ENCODE results near the gene SUCLG1. TPM values are rescaled to one million over a fixed set of nuclear protein-coding genes. Genes with fewer than 3 reads are reported as not detected.

The SUCLG1 gene
- polyA plus RNA-seq, 4 donors = 224 to 777 (median 361) TPM

DNA sequence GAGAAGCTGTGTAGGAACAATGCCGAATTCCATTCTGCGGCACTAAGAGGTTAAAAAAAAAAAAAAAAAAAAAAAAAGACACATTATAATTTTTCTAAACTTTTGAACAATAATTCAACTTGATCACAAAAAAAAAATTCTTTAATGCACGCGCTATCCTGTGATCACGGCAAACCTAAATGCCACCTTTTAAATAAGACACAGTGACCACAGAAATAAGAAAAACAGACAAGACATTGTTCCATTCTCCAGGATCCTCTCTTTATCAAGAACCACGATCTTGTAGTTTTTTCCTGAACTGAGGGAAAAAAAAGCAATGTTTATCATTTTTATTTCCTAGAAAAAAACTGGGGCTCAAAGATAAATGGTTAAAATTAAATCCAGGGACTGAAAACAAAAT lies 9.4 kb downstream of the SUCLG1 start:
- DNase-seq (no peak), FAIRE-seq (no peak)
- Histone ChIP-seq H3K27me3 (ENCODE audit: control insufficient read depth in 3 of 3, insufficient read depth in 3 of 3, low read length in 3 of 3) (no peaks in the 10 kb centered on the region), H3K9me3 (ENCODE audit: control insufficient read depth in 2 of 2, insufficient read depth in 1 of 2, low read depth in 1 of 2, low read length in 1 of 2) (no peaks in the 10 kb centered on the region), H3K36me3 (ENCODE audit: control insufficient read depth in 3 of 3, insufficient read depth in 2 of 3, low read depth in 1 of 3, low read length in 3 of 3) (peaks cover 7 to 17% (median 10%) of the 10 kb centered on the region in 3 donors), H3K4me1 (ENCODE audit: control insufficient read depth in 3 of 3, insufficient read depth in 2 of 3, low read depth in 1 of 3, low read length in 2 of 3) (peaks cover 4 to 7% (median 6%) of the 10 kb centered on the region in 3 donors), H3K27ac (ENCODE audit: low read depth in 1 of 3, low read length in 2 of 3) (no peak overlapping the region), H3K4me3 (ENCODE audit: low read depth in 1 of 3, low read length in 3 of 3) (no peak overlapping the region)
- 89 to 92% (median 91%) methylated on average over 6 of the region's 6 CpGs for WGBS, 3 donors

- Histone ChIP-seq H3K27me3 (ENCODE audit: control insufficient read depth in 3 of 3, insufficient read depth in 3 of 3, low read length in 3 of 3) (no peaks in the 10 kb centered on the region), H3K4me3 (ENCODE audit: low read depth in 1 of 3, low read length in 3 of 3) (no peak overlapping the region), H3K4me1 (ENCODE audit: control insufficient read depth in 3 of 3, insufficient read depth in 2 of 3, low read depth in 1 of 3, low read length in 2 of 3) (peaks cover 4 to 7% (median 6%) of the 10 kb centered on the region in 3 donors), H3K36me3 (ENCODE audit: control insufficient read depth in 3 of 3, insufficient read depth in 2 of 3, low read depth in 1 of 3, low read length in 3 of 3) (peaks cover 7 to 22% (median 10%) of the 10 kb centered on the region in 3 donors), H3K9me3 (ENCODE audit: control insufficient read depth in 2 of 2, insufficient read depth in 1 of 2, low read depth in 1 of 2, low read length in 1 of 2) (no peaks in the 10 kb centered on the region), H3K27ac (ENCODE audit: low read depth in 1 of 3, low read length in 2 of 3) (no peak overlapping the region)
- FAIRE-seq (no peak), DNase-seq (no peak)
- WGBS, 3 donors = 79% methylated on average over 3 of the region's 3 CpGs
Observed at GRCh38 chr2:84449055-84449454, 10.0 kb downstream of the SUCLG1 start.

DNA sequence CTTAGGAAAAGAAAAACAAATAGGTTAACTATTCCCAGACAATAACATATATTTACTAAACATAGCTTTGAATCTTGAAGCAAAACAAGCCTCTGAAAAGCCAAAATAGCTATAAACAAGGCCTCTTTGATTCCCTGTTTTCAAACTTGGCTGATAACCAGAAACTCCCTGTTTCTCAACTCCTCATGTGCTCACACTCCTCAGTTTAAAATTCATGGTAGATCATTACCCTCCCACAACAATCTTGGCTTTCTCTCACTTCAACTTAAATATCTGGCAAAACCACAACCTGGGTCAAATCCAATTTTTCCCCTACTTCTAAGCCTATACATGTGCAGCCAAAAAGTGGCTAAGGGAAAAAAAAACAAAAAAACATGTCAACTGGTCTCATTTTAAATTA lies 15.6 kb downstream of the SUCLG1 start:
- FAIRE-seq (no peak), DNase-seq (no peak)
- Histone ChIP-seq H3K36me3 (ENCODE audit: control insufficient read depth in 3 of 3, insufficient read depth in 2 of 3, low read depth in 1 of 3, low read length in 3 of 3) (peaks cover 16 to 31% (median 27%) of the 10 kb centered on the region in 3 donors), H3K27ac (ENCODE audit: low read depth in 1 of 3, low read length in 2 of 3) (no peak overlapping the region), H3K27me3 (ENCODE audit: control insufficient read depth in 3 of 3, insufficient read depth in 3 of 3, low read length in 3 of 3) (no peaks in the 10 kb centered on the region), H3K9me3 (ENCODE audit: control insufficient read depth in 2 of 2, insufficient read depth in 1 of 2, low read depth in 1 of 2, low read length in 1 of 2) (no peaks in the 10 kb centered on the region), H3K4me3 (ENCODE audit: low read depth in 1 of 3, low read length in 3 of 3) (no peak overlapping the region), H3K4me1 (ENCODE audit: control insufficient read depth in 3 of 3, insufficient read depth in 2 of 3, low read depth in 1 of 3, low read length in 2 of 3) (peaks cover 0 to 3% (median 0%) of the 10 kb centered on the region in 3 donors)

GRCh38 chr2:84442888-84443287 lies 16.2 kb downstream of the SUCLG1 start:
- no peak for DNase-seq
- WGBS, 3 donors = 65 to 80% (median 71%) methylated on average over 3 of the region's 3 CpGs
- H3K4me1 ChIP-seq (ENCODE audit: control insufficient read depth in 3 of 3, insufficient read depth in 2 of 3, low read depth in 1 of 3, low read length in 2 of 3) = peaks cover 0 to 3% (median 0%) of the 10 kb centered on the region in 3 donors
- no peak overlapping the region for H3K4me3 ChIP-seq (ENCODE audit: low read depth in 1 of 3, low read length in 3 of 3)
- H3K36me3 ChIP-seq (ENCODE audit: control insufficient read depth in 3 of 3, insufficient read depth in 2 of 3, low read depth in 1 of 3, low read length in 3 of 3) = peaks cover 16 to 31% (median 27%) of the 10 kb centered on the region in 3 donors
- H3K27ac ChIP-seq (ENCODE audit: low read depth in 1 of 3, low read length in 2 of 3) = no peak overlapping the region
- H3K27me3 ChIP-seq (ENCODE audit: control insufficient read depth in 3 of 3, insufficient read depth in 3 of 3, low read length in 3 of 3) = no peaks in the 10 kb centered on the region
- no peak for FAIRE-seq
- no peaks in the 10 kb centered on the region for H3K9me3 ChIP-seq (ENCODE audit: control insufficient read depth in 2 of 2, insufficient read depth in 1 of 2, low read depth in 1 of 2, low read length in 1 of 2)

DNA sequence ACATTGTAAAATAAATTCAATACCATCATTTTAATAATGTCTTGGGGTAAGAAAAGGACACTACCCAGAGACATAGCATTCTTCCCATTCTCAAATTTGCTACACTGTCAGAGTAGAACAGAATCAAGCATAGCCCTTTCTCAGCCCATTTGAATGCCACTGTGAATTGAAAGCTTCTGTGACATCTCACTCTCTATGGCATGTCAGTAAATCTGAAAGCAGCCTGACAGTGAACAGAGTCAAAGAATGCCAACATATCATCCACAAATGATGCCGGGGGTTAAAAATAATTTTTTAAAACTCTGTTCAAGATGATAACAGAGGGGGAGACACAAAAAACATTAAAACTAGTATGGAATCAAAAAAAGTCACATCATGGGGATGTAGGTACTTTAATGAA lies 17.6 kb downstream of the SUCLG1 start:
- no peaks in the 10 kb centered on the region for H3K27me3 ChIP-seq (ENCODE audit: control insufficient read depth in 3 of 3, insufficient read depth in 3 of 3, low read length in 3 of 3)
- DNase-seq (no peak), FAIRE-seq (no peak)
- peaks cover 0 to 3% (median 0%) of the 10 kb centered on the region in 3 donors for H3K4me1 ChIP-seq (ENCODE audit: control insufficient read depth in 3 of 3, insufficient read depth in 2 of 3, low read depth in 1 of 3, low read length in 2 of 3)
- WGBS, 3 donors = 92 to 98% (median 96%) methylated on average over 1 of the region's 1 CpG
- H3K4me3 ChIP-seq (ENCODE audit: low read depth in 1 of 3, low read length in 3 of 3) = no peak overlapping the region
- peaks cover 16 to 28% (median 27%) of the 10 kb centered on the region in 3 donors for H3K36me3 ChIP-seq (ENCODE audit: control insufficient read depth in 3 of 3, insufficient read depth in 2 of 3, low read depth in 1 of 3, low read length in 3 of 3)
- H3K27ac ChIP-seq (ENCODE audit: low read depth in 1 of 3, low read length in 2 of 3) = no peak overlapping the region
- no peaks in the 10 kb centered on the region for H3K9me3 ChIP-seq (ENCODE audit: control insufficient read depth in 2 of 2, insufficient read depth in 1 of 2, low read depth in 1 of 2, low read length in 1 of 2)

- Histone ChIP-seq H3K27me3 (ENCODE audit: control insufficient read depth in 3 of 3, insufficient read depth in 3 of 3, low read length in 3 of 3) (no peaks in the 10 kb centered on the region), H3K4me3 (ENCODE audit: low read depth in 1 of 3, low read length in 3 of 3) (no peak overlapping the region), H3K27ac (ENCODE audit: low read depth in 1 of 3, low read length in 2 of 3) (no peak overlapping the region), H3K4me1 (ENCODE audit: control insufficient read depth in 3 of 3, insufficient read depth in 2 of 3, low read depth in 1 of 3, low read length in 2 of 3) (peaks cover 0 to 3% (median 0%) of the 10 kb centered on the region in 3 donors), H3K9me3 (ENCODE audit: control insufficient read depth in 2 of 2, insufficient read depth in 1 of 2, low read depth in 1 of 2, low read length in 1 of 2) (no peaks in the 10 kb centered on the region), H3K36me3 (ENCODE audit: control insufficient read depth in 3 of 3, insufficient read depth in 2 of 3, low read depth in 1 of 3, low read length in 3 of 3) (peaks cover 16 to 30% (median 28%) of the 10 kb centered on the region in 3 donors)
- WGBS, 3 donors = 91 to 96% (median 94%) methylated on average over 4 of the region's 4 CpGs
- FAIRE-seq = no peak
- no peak for DNase-seq
Observed at GRCh38 chr2:84441036-84441435, 18.0 kb downstream of the SUCLG1 start.

GRCh38 chr2:84435345-84436025 lies 23.6 kb downstream of the SUCLG1 start:
- no peak for DNase-seq
- Histone ChIP-seq H3K9me3 (ENCODE audit: control insufficient read depth in 2 of 2, insufficient read depth in 1 of 2, low read depth in 1 of 2, low read length in 1 of 2) (no peaks in the 10 kb centered on the region), H3K4me1 (ENCODE audit: control insufficient read depth in 3 of 3, insufficient read depth in 2 of 3, low read depth in 1 of 3, low read length in 2 of 3) (no peaks in the 10 kb centered on the region), H3K4me3 (ENCODE audit: low read depth in 1 of 3, low read length in 3 of 3) (no peak overlapping the region), H3K27me3 (ENCODE audit: control insufficient read depth in 3 of 3, insufficient read depth in 3 of 3, low read length in 3 of 3) (no peaks in the 10 kb centered on the region), H3K36me3 (ENCODE audit: control insufficient read depth in 3 of 3, insufficient read depth in 2 of 3, low read depth in 1 of 3, low read length in 3 of 3) (peaks cover 12 to 34% (median 32%) of the 10 kb centered on the region in 3 donors), H3K27ac (ENCODE audit: low read depth in 1 of 3, low read length in 2 of 3) (no peak overlapping the region)
- FAIRE-seq = no peak
- WGBS, 3 donors = 64 to 80% (median 73%) methylated on average over 6 of the region's 6 CpGs

- DNase-seq (no peak), FAIRE-seq (no peak)
- 93 to 100% (median 97%) methylated on average over 1 of the region's 1 CpG for WGBS, 3 donors
- no peaks in the 10 kb centered on the region for H3K9me3 ChIP-seq (ENCODE audit: control insufficient read depth in 2 of 2, insufficient read depth in 1 of 2, low read depth in 1 of 2, low read length in 1 of 2)
- peaks cover 0 to 9% (median 0%) of the 10 kb centered on the region in 3 donors for H3K4me1 ChIP-seq (ENCODE audit: control insufficient read depth in 3 of 3, insufficient read depth in 2 of 3, low read depth in 1 of 3, low read length in 2 of 3)
- no peaks in the 10 kb centered on the region for H3K27me3 ChIP-seq (ENCODE audit: control insufficient read depth in 3 of 3, insufficient read depth in 3 of 3, low read length in 3 of 3)
- H3K4me3 ChIP-seq (ENCODE audit: low read depth in 1 of 3, low read length in 3 of 3) = no peak overlapping the region
- H3K27ac ChIP-seq (ENCODE audit: low read depth in 1 of 3, low read length in 2 of 3) = no peak overlapping the region
- peaks cover 14 to 44% (median 17%) of the 10 kb centered on the region in 3 donors for H3K36me3 ChIP-seq (ENCODE audit: control insufficient read depth in 3 of 3, insufficient read depth in 2 of 3, low read depth in 1 of 3, low read length in 3 of 3)
Observed at GRCh38 chr2:84429328-84429727, 29.8 kb downstream of the SUCLG1 start.

Measured in small intestine (tissue), 7 donors.